Keratinocyte (primary cell): ENCODE data around the gene POLR1A.

Experiments
- EZH2 ChIP-seq: IDR thresholded peaks from one replicate; pipeline ENCODE4 v1.6.1; 2012; ENCODE audit warnings: inconsistent platforms, mild to moderate bottlenecking, low read length, moderate library complexity
- TF ChIP-seq, protein P1 (sequence below), 3 experiments: IDR thresholded peaks in 1 of 3; conservative IDR thresholded peaks in 1 of 3; optimal IDR thresholded peaks in 1 of 3; 2 replicates in 2 of 3; 3 replicates in 1 of 3; pipeline versions ENCODE3 to v1.5.1; 2011; ENCODE audit warnings: low read length in 3 of 3, mild to moderate bottlenecking in 3 of 3, moderate library complexity in 2 of 3, control low read depth in 1 of 3, inconsistent platforms in 1 of 3; ENCODE audit not compliant: insufficient read depth in 2 of 3; ENCODE audit errors: extremely low read depth in 1 of 3

DNA sequence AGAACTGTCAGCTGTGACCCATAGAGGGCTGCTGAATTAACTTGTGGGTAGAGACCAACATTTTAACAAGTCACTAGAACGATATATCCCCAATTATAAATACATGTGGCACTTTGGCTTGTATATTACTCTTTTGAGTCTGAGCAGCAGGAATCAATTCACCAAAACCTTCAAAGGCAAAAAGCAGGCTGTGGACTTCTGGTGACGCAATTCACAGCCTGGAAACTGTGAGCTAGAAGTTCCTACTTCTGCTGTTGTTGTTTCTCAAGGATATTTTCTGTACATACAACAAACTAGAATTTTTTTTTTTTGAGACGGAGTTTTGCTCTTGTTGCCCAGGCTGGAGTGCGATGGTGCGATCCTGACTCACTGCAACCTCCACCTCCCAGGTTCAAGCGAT lies 37.6 kb upstream of the POLR1A start:
- TF ChIP-seq, protein P1, sequence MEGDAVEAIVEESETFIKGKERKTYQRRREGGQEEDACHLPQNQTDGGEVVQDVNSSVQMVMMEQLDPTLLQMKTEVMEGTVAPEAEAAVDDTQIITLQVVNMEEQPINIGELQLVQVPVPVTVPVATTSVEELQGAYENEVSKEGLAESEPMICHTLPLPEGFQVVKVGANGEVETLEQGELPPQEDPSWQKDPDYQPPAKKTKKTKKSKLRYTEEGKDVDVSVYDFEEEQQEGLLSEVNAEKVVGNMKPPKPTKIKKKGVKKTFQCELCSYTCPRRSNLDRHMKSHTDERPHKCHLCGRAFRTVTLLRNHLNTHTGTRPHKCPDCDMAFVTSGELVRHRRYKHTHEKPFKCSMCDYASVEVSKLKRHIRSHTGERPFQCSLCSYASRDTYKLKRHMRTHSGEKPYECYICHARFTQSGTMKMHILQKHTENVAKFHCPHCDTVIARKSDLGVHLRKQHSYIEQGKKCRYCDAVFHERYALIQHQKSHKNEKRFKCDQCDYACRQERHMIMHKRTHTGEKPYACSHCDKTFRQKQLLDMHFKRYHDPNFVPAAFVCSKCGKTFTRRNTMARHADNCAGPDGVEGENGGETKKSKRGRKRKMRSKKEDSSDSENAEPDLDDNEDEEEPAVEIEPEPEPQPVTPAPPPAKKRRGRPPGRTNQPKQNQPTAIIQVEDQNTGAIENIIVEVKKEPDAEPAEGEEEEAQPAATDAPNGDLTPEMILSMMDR (optimal IDR thresholded peaks at IDR 0.05 in 1 of 3, IDR thresholded peaks at IDR 0.05 in 1 of 3, conservative IDR thresholded peaks at IDR 0.05 in 1 of 3; ENCODE audit: extremely low read depth in 1 of 3, insufficient read depth in 2 of 3, low read length in 3 of 3) = no peak
- no peak for TF ChIP-seq EZH2
